GM19099 (cell line): ENCODE data around the gene CDC45.
A peak's percentile ranks its signal among the peaks of the same experiment; 100 is the strongest.

Experiments used
- POLR2A ChIP-seq: IDR thresholded peaks from 3 replicates; pipeline ENCODE4 v1.6.1; 2011; ENCODE audit warnings: low read depth; ENCODE audit not compliant: insufficient read length; ENCODE audit errors: extremely low read depth

Gene CDC45

GRCh38 chr22:19446603-19447329 is 33.0 kb upstream of the CDC45 start:
- no peak for TF ChIP-seq POLR2A

DNA sequence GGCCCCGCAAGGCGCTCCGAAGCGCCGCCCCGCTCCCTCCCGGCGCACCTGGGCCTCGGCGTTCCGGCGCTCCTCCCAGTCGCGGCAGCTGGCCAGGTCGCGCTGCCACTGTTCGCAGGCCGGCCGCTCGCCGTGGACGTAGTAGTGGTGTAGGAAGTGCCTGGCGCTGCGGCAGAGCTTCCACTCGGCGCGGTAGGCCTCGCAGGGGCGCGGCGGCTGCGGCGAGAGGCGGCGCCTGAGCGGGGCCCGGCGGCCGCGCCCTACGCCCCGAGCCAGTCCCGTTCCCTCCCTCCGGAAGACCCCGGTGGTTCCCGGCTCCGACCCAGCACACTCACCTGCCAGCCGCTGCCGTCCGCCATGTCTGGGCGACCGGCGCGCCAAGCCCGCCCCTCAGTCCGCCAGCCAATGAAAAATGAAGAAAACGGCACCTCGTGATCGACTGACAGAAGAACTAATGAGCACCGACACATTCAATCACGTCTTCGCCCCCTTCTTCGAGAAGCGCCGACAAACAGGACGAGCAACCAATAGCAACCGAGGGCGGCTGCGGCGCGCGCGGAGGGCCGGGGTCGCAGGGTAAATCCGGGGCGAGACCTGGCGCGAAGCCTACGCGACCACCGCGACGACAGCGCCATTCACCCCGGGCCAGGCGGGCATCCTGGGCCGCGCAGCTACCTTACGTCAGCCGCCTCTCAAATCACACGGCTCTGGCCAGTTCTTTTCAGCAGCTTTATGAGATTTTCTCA is 32.2 kb upstream of the CDC45 start, which contains the start of gene C22orf39:
Gene C22orf39, minus strand, starts transcription at position 382 of the 746 bp plus-strand sequence. Its CDS starts 23 bp downstream, at position 359.
- TF ChIP-seq POLR2A: peak; percentile 90

DNA sequence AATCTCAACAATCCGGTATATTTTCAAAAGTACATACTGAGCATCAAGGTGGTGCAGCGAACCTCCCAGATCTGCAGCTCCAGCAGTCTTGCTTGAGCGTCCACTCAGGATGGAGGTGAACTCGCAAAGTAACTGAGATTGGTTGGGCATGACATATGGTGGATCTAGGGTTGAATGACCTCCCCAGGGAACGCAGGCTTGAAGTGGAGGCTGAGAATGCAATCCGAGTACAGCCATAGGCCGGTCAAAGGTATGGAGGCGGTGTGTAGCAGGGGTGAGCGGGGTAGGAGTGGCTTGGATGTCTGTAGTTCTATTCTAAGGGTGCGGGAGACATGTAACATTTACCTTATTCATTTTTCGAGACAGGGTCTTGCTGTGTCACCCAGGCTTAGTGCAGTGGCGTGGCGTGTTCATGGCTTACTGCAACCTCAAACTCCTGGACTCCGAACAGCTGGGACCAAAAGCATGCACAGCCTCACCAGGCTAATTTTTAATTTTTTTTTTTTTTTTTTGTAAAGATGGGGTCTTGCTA is 31.6 kb upstream of the CDC45 start:
- no peak for TF ChIP-seq POLR2A

DNA sequence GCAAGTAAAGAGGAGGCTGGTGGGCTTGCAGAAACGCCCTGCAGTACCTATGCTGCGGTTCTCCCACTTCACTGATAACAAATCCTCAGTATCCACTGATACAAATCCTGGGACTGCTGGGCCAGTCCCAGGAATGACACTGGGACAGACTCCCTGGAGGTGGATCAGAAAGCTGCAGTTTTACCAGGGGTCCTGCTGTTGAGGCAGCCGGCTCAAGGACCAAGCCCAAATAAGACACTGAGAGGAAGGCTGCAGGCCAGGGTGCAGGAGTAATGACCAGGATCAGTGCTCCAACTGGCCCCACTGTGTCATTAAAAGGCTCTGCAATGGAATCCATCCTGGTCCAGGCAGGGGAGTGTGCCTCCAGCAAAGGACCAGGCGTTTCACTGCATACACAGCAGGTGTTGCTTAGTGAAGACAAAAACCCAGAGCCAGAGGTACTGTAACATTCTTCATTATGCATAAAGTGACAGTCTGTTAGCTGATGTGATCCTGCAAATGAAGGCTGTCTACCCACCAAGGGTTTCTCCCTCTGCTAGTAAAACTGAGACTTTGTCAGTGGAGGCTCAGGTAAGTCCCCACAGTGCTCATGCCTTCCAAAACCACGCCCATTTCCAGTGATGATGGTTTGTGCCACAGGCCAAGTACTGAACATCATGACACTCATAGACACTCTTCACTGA is 30.8 kb upstream of the CDC45 start:
- no peak for TF ChIP-seq POLR2A

- no peak for TF ChIP-seq POLR2A
Observed at GRCh38 chr22:19449422-19449767, 30.3 kb upstream of the CDC45 start.

- TF ChIP-seq POLR2A: no peak
Observed at GRCh38 chr22:19450363-19451175, 29.2 kb upstream of the CDC45 start.

GRCh38 chr22:19451570-19451969 is 28.1 kb upstream of the CDC45 start:
- TF ChIP-seq POLR2A: no peak

- no peak for TF ChIP-seq POLR2A
Observed at GRCh38 chr22:19453718-19454117, 26.0 kb upstream of the CDC45 start.

DNA sequence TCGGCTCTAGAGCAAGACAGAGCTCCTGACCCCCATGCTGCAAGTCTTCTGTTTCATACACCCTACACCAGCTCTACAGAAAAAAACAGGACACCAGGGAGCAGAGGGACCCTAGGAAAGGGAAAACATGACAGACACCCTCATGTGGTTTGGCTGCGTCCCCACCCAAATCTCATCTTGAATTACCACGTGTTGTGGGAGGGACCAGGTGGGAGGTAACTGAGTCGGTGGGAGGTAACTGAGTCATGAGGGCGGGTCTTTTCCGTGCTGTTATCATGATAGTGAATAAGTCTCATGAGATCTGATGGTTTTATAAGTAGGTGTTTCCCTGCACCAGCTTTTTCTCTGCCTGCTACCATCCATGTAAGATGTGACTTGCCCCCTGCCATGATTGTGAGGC is 25.6 kb upstream of the CDC45 start:
- TF ChIP-seq POLR2A: no peak

- TF ChIP-seq POLR2A: no peak
Observed at GRCh38 chr22:19455033-19455432, 24.7 kb upstream of the CDC45 start.

GRCh38 chr22:19455585-19456370 is 23.9 kb upstream of the CDC45 start:
- TF ChIP-seq POLR2A: no peak

DNA sequence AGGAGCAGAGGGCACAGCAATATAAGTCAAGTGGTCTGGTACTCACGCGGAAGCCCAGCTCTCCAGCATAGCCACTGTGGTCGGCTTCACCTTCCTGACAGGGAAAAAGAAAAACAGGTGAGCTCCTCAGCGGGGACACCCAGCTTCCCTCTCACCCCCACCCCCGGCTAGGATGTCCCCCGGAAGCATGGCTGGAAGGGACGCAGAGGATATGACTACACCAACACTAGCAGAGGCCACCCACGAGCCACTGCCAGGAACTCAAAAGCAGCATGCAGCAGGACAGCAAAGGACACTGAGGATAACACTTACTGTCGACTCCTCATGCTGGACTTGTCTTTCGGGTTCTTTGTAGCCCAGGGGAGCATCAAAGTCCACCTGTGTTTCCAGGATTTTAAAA is 23.2 kb upstream of the CDC45 start:
- TF ChIP-seq POLR2A: no peak

DNA sequence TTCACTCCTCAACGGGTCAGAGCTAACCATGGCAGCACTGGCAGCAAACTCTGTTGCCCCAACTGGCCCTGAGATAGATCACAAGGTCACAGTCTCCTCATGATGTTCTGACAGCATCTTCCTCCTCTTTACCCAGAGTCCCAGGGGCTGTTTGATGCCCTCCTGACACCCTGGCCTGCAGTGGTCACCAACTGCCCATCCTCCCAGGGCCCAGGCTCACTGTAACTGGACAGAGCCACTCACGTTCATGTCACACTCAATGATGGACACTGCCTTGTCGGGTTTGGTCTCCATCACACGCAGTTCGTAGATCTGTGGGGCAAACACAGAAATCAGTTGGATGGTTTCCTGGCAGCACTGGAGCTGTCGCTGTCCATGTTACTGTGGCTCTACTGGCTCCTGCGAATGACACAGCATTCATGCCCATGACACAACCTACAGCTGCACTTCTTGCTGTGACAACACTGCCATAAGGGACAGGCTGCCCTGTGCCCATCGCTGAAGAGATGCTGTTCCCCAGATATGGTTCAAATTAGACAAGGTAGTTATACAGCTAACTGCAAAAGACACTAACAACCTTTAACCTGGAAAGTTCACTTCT is 21.8 kb upstream of the CDC45 start:
- TF ChIP-seq POLR2A: no peak
